A549 (cell line): ENCODE results near the gene NRIP1. TPM values are rescaled to one million over a fixed set of nuclear protein-coding genes. Genes with fewer than 3 reads are reported as not detected.

ENCODE experiments used
- ATAC-seq, 2 experiments: fragments of 200-7000 bp in 1 of 2; fragments of >200 bp in 1 of 2; cut with Nextera tagmentation in 1 of 2; cut with Tn5 transposase in 1 of 2; 3 replicates each; pipeline versions ENCODE4 v1.8.0 to v1.9.1; 2018 to 2020; ENCODE audit warnings: mild to moderate bottlenecking in 1 of 2, moderate library complexity in 1 of 2
- CTCF ChIA-PET: fragments of 300-600 bp; sonication (Branson Sonifier 250); formaldehyde crosslinking; extraction: SDS; loops from one replicate; lab custom pipeline; 2021; ENCODE audit warnings: antibody characterized with exemption, inconsistent platforms; lab: Yijun Ruan, JAX
- POLR2A ChIA-PET: fragments of 350-600 bp; formaldehyde crosslinking; extraction: SDS; loops from one replicate; lab custom pipeline; 2021; ENCODE audit warnings: antibody characterized with exemption, inconsistent platforms; lab: Yijun Ruan, JAX
- DNase-seq, 2 experiments: peaks; one replicate each; pipeline versions ENCODE4 v3.0.0 to v3.0.0-alpha.2; 2011 to 2016; ENCODE audit warnings: low read depth in 1 of 2, low spot score in 1 of 2
- FAIRE-seq: peaks from 2 replicates; lab custom pipeline; 2011; peaks lifted over from hg19 to GRCh38; lab: Jason Lieb, UNC
- H3K27ac ChIP-seq, 2 experiments: fragments of >200 bp; sonication (Bioruptor Twin); formaldehyde crosslinking; 3 replicates each; pipeline ENCODE4 v1.5.1; 2016 to 2017
- H3K4me1 ChIP-seq: fragments of >200 bp; sonication (Bioruptor Twin); formaldehyde crosslinking; 3 replicates; pipeline ENCODE4 v1.6.1; 2016
- H3K4me2 ChIP-seq: fragments of >200 bp; sonication (Bioruptor Twin); formaldehyde crosslinking; 3 replicates; pipeline ENCODE4 v1.6.1; 2016
- H3K4me3 ChIP-seq: fragments of >200 bp; sonication (Bioruptor Twin); formaldehyde crosslinking; 3 replicates; pipeline ENCODE4 v1.5.1; 2016
- H3K9me3 ChIP-seq: fragments of >200 bp; sonication (Bioruptor Twin); formaldehyde crosslinking; 3 replicates; pipeline ENCODE4 v1.6.1; 2016
- ATOH8 ChIP-seq: fragments of 250-450 bp; sonication (Bioruptor Pico); IDR thresholded peaks from 2 replicates; pipeline ENCODE4 v1.5.0; 2020; ENCODE audit warnings: low read depth, mild to moderate bottlenecking, moderate library complexity
- BHLHE40 ChIP-seq: IDR thresholded peaks from 2 replicates; pipeline ENCODE4 v1.6.1; 2012; ENCODE audit warnings: low read depth, low read length, inconsistent platforms
- CBX8 ChIP-seq: fragments of 200-600 bp; sonication (generic); IDR thresholded peaks from 2 replicates; pipeline ENCODE4 v1.6.1; 2016
- CHD4 ChIP-seq: fragments of 200-600 bp; sonication (generic); IDR thresholded peaks from 2 replicates; pipeline ENCODE4 v1.6.1; 2016; ENCODE audit warnings: antibody characterized with exemption, mild to moderate bottlenecking, borderline replicate concordance
- EHMT2 ChIP-seq: fragments of 200-600 bp; sonication (generic); IDR thresholded peaks from 2 replicates; pipeline ENCODE4 v1.6.1; 2016; ENCODE audit warnings: antibody characterized with exemption, low read depth, mild to moderate bottlenecking, moderate library complexity
- EP300 ChIP-seq, 2 experiments: fragments of >200 bp; sonication (Bioruptor Twin); formaldehyde crosslinking; IDR thresholded peaks; 2 replicates in 1 of 2; 3 replicates in 1 of 2; pipeline ENCODE4 v1.6.1; 2016 to 2017
- FOSB ChIP-seq: fragments of 250-450 bp; sonication (Bioruptor Pico); IDR thresholded peaks from 2 replicates; pipeline ENCODE4 v1.5.0; 2020; ENCODE audit warnings: mild to moderate bottlenecking, moderate library complexity
- FOXS1 ChIP-seq: fragments of 250-450 bp; sonication (Bioruptor Pico); IDR thresholded peaks from 2 replicates; pipeline ENCODE4 v1.5.0; 2020; ENCODE audit warnings: mild to moderate bottlenecking, moderate library complexity
- HDAC2 ChIP-seq: fragments of 200-600 bp; sonication (generic); IDR thresholded peaks from 2 replicates; pipeline ENCODE4 v1.6.1; 2016
- HOXA7 ChIP-seq: fragments of 250-450 bp; sonication (Bioruptor Pico); IDR thresholded peaks from 2 replicates; pipeline ENCODE4 v1.5.0; 2020; ENCODE audit warnings: mild to moderate bottlenecking, moderate library complexity
- HOXB13 ChIP-seq: fragments of 250-450 bp; sonication (Bioruptor Pico); IDR thresholded peaks from 2 replicates; pipeline ENCODE4 v1.5.0; 2020; ENCODE audit warnings: low read depth, mild to moderate bottlenecking, moderate library complexity
- MAX ChIP-seq: IDR thresholded peaks from 2 replicates; pipeline ENCODE4 v1.6.1; 2012
- MAZ ChIP-seq: fragments of 150-350 bp; IDR thresholded peaks from 2 replicates; pipeline ENCODE4 v1.6.1; 2014; ENCODE audit warnings: antibody characterized with exemption, low read depth, low read length, borderline replicate concordance
- RAD21 ChIP-seq, 2 experiments: fragments of >200 bp in 1 of 2; sonication (Bioruptor Twin) in 1 of 2; formaldehyde crosslinking in 1 of 2; IDR thresholded peaks in 1 of 2; conservative IDR thresholded peaks in 1 of 2; 2 replicates in 1 of 2; 3 replicates in 1 of 2; pipeline ENCODE4 v1.6.1; 2012 to 2018; ENCODE audit warnings: inconsistent platforms in 1 of 2
- RARB ChIP-seq: fragments of 250-450 bp; sonication (Bioruptor Pico); IDR thresholded peaks from 2 replicates; pipeline ENCODE4 v1.8.0; 2021; ENCODE audit warnings: mild to moderate bottlenecking, moderate library complexity
- RNF2 ChIP-seq: fragments of 200-600 bp; sonication (generic); IDR thresholded peaks from 2 replicates; pipeline ENCODE4 v1.6.1; 2016; ENCODE audit warnings: low read depth, mild to moderate bottlenecking, antibody characterized with exemption, moderate library complexity, borderline replicate concordance
- SREBF2 ChIP-seq: fragments of 450-650 bp; IDR thresholded peaks from 2 replicates; pipeline ENCODE4 v1.6.1; 2014; ENCODE audit warnings: mild to moderate bottlenecking, moderate library complexity
- TFCP2L1 ChIP-seq: fragments of 250-450 bp; sonication (Bioruptor Pico); IDR thresholded peaks from 2 replicates; pipeline ENCODE4 v1.5.0; 2021; ENCODE audit warnings: mild to moderate bottlenecking
- ZC3H11A ChIP-seq: fragments of 450-650 bp; IDR thresholded peaks from 2 replicates; pipeline ENCODE4 v1.6.1; 2014; ENCODE audit warnings: antibody characterized with exemption, mild to moderate bottlenecking
- WGBS: methylation state at CpG from one replicate; pipeline ENCODE4 v1.1.6; 2017; ENCODE audit errors: missing lambda C conversion rate; 5-methylcytosine and 5-hydroxymethylcytosine counted together
- polyA plus RNA-seq, 4 experiments: library from polyadenylated mRNA; depleted of rRNA in 3 of 4; stranded (reverse); fragments of >200 nt; fragmentation: RNase III in 1 of 4; extraction: RNeasy Plus Mini Kit Qiagen cat#74134 plus additional on column Dnase treatment in 1 of 4; gene quantifications; 2 replicates in 3 of 4; 3 replicates in 1 of 4; pipeline ENCODE4 v1.2.3, GENCODE V29; 2011 to 2017

The NRIP1 gene
- polyA plus RNA-seq, 2 of the 4 experiments (the other 2 are of a cell fraction) = 18.9 to 35.5 TPM

GRCh38 chr21:15022608-15023261 lies 42.1 kb downstream of the NRIP1 start:
- TF ChIP-seq MAZ (no peak), CBX8 (no peak), SREBF2 (no peak), MAX (no peak), FOSB (CRISPR knock-in tag) (no peak), TFCP2L1 (CRISPR knock-in tag) (no peak), ATOH8 (CRISPR knock-in tag) (no peak), FOXS1 (no peak), HOXA7 (no peak), BHLHE40 (no peak), RARB (CRISPR knock-in tag) (no peak), RNF2 (no peak), HOXB13 (CRISPR knock-in tag) (no peak)
- no peak overlapping the region for H3K4me3 ChIP-seq
- no peak overlapping the region for H3K4me2 ChIP-seq
- ChIA-PET CTCF (no interaction called here), POLR2A (no interaction called here)
- no peaks in the 10 kb centered on the region for H3K9me3 ChIP-seq
- no peak overlapping the region for H3K27ac ChIP-seq
- ATAC-seq (peak in 1 of 2 experiments; percentile 39; a peak in 1 of 6 replicates), FAIRE-seq (no peak), DNase-seq (no peak)
- H3K4me1 ChIP-seq = peaks cover 31% of the 10 kb centered on the region
- 86% methylated on average over 6 of the region's 6 CpGs for WGBS

- ChIA-PET POLR2A (no interaction called here), CTCF (no interaction called here)
- Histone ChIP-seq H3K27ac (no peak overlapping the region), H3K4me2 (no peak overlapping the region), H3K4me3 (no peak overlapping the region), H3K4me1 (peaks cover 25% of the 10 kb centered on the region), H3K9me3 (no peaks in the 10 kb centered on the region)
- TF ChIP-seq RARB (CRISPR knock-in tag) (no peak), HDAC2 (no peak), TFCP2L1 (CRISPR knock-in tag) (no peak), EHMT2 (no peak)
- DNase-seq (no peak), FAIRE-seq (no peak), ATAC-seq (no peak)
Observed at GRCh38 chr21:15020797-15021196, 44.0 kb downstream of the NRIP1 start.

- no peak overlapping the region for H3K27ac ChIP-seq
- FAIRE-seq = no peak
- H3K9me3 ChIP-seq = no peaks in the 10 kb centered on the region
- no peak for DNase-seq
- ATAC-seq = no peak
- ChIA-PET CTCF (interaction anchor here (1.5 kb wide), 1 partner anchor 464 kb away, joined by 3 read pairs; no protein-coding TSS in a partner anchor), POLR2A (no interaction called here)
- peak overlapping the region; percentile 37; the same call in 2 of the 3 replicates for H3K4me2 ChIP-seq
- peaks cover 36% of the 10 kb centered on the region for H3K4me1 ChIP-seq
- 89% methylated on average over 2 of the region's 2 CpGs for WGBS
- H3K4me3 ChIP-seq = no peak overlapping the region
- no peak for TF ChIP-seq ZC3H11A
- TF ChIP-seq TFCP2L1 (CRISPR knock-in tag) = no peak
- no peak for TF ChIP-seq MAX
- TF ChIP-seq RAD21 (conservative IDR thresholded peaks at IDR 0.05 in 1 of 2, IDR thresholded peaks at IDR 0.05 in 1 of 2) = no peak
- TF ChIP-seq EP300 (IDR thresholded peaks at IDR 0.05) = no peak
- no peak for TF ChIP-seq FOXS1
- TF ChIP-seq CHD4 = no peak
Observed at GRCh38 chr21:15018382-15018781, 46.4 kb downstream of the NRIP1 start.
